Measurements from ENCODE around the gene PADI2. TPM values are rescaled to one million over a fixed set of nuclear protein-coding genes. Genes with fewer than 3 reads are reported as not detected.

PADI2 gene
- total RNA-seq, 1 experiment from 2014 or later: 3.0 TPM

GRCh38 chr1:17080085-17080759 lies 39.0 kb downstream of the PADI2 start:
- no peaks in the 10 kb centered on the region for H3K79me1 ChIP-seq (ENCODE audit: insufficient read depth, low read depth, low read length, poor library complexity, severe bottlenecking)
- H3K4me2 ChIP-seq (ENCODE audit: insufficient read depth, insufficient read length, low read length): no peak overlapping the region
- H3T11ph ChIP-seq (ENCODE audit: low read length): no peak overlapping the region
- no peak overlapping the region for H2BK120ac ChIP-seq (ENCODE audit: low read depth, low read length, poor library complexity, severe bottlenecking)
- H3K18ac ChIP-seq (ENCODE audit: insufficient read length, low read depth, low read length): no peak overlapping the region
- H4K8ac ChIP-seq (replicated peaks; ENCODE audit: insufficient read length, low read depth, low read length): no peak overlapping the region
- no peak for TF ChIP-seq CTCF (conservative IDR thresholded peaks at IDR 0.05)
- H3K27ac ChIP-seq (ENCODE audit: insufficient read length, low read depth, low read length): no peak overlapping the region
- no peaks in the 10 kb centered on the region for H3K27me3 ChIP-seq (ENCODE audit: insufficient read depth, low read length)
- no peak overlapping the region for H3K56ac ChIP-seq (ENCODE audit: insufficient read length, low read depth, low read length)
- H4K91ac ChIP-seq (ENCODE audit: insufficient read length, low read depth, low read length): no peak overlapping the region
- H2BK12ac ChIP-seq (ENCODE audit: insufficient read length, low read depth, low read length): no peak overlapping the region
- Mint-ChIP-seq H3K4me3 (no peak overlapping the region), H3K27me3 (ENCODE audit: low read depth) (peaks cover 2% of the 10 kb centered on the region; the same call in 1 of the 2 replicates), H3K9me3 (peaks cover 0 to 4% of the 10 kb centered on the region in 2 experiments; a peak in 2 of 5 replicates), H3K27ac (no peak overlapping the region), H3K36me3 (ENCODE audit: insufficient read depth in 1 of 3, low read depth in 3 of 3) (peaks cover 0 to 4% (median 4%) of the 10 kb centered on the region in 3 experiments; a peak in 1 of 7 replicates), H3K4me1 (peaks cover 2 to 5% of the 10 kb centered on the region in 2 experiments; a peak in 3 of 4 replicates)
- H3K23ac ChIP-seq (ENCODE audit: insufficient read length, low read depth, low read length): no peak overlapping the region
- no peaks in the 10 kb centered on the region for H3K79me2 ChIP-seq (ENCODE audit: insufficient read depth, low read length)
- no peak overlapping the region for H3K9ac ChIP-seq (ENCODE audit: extremely low read depth, insufficient read length, low read length)
- H4K20me1 ChIP-seq (ENCODE audit: control insufficient read depth, insufficient read depth, insufficient read length): no peaks in the 10 kb centered on the region
- H2AFZ ChIP-seq (ENCODE audit: low read length): no peak overlapping the region
- DNase-seq: no peak
- H3K4me1 ChIP-seq (ENCODE audit: insufficient read depth, low read length): no peaks in the 10 kb centered on the region
- H2BK5ac ChIP-seq (ENCODE audit: insufficient read length, low read length): no peak overlapping the region
- H3K9me3 ChIP-seq (ENCODE audit: control insufficient read depth, low read depth, low read length): no peaks in the 10 kb centered on the region
- no peak overlapping the region for H2BK20ac ChIP-seq (ENCODE audit: low read depth, low read length, poor library complexity, severe bottlenecking)
- no peaks in the 10 kb centered on the region for H3K23me2 ChIP-seq (ENCODE audit: insufficient read length, low read depth, low read length, poor library complexity, severe bottlenecking)
- no peak overlapping the region for H3K14ac ChIP-seq (ENCODE audit: insufficient read depth, low read length)
- no peak overlapping the region for H3K4ac ChIP-seq (ENCODE audit: low read depth, low read length)
- H2AK5ac ChIP-seq (ENCODE audit: insufficient read length, low read length): no peak overlapping the region
- H2BK15ac ChIP-seq (ENCODE audit: low read depth, low read length): no peak overlapping the region
- no peak overlapping the region for H4K5ac ChIP-seq (ENCODE audit: insufficient read length, low read depth, low read length)
- WGBS (ENCODE audit: extremely low coverage, insufficient read length, low lambda C conversion rate): no CpG with 5 or more reads among the region's 8 CpGs
